Prostate gland (tissue), 2 donors: Measurements from ENCODE around the gene BBS9. TPM values are rescaled to one million over a fixed set of nuclear protein-coding genes. Genes with fewer than 3 reads are reported as not detected.
A peak's percentile ranks its signal among the peaks of the same experiment; 100 is the strongest.

Source experiments
- DNase-seq: peaks from one replicate; pipeline ENCODE4 v3.0.0-alpha.2; 2019; ENCODE audit warnings: low spot score
- H3K27ac ChIP-seq, 2 donors: fragments of 200-600 bp; sonication (generic); 2 replicates each; pipeline ENCODE4 v1.5.1; 2017 to 2019
- H3K27me3 ChIP-seq: fragments of 200-600 bp; sonication (generic); replicated peaks from 2 replicates; pipeline ENCODE4 v1.5.1; 2019; ENCODE audit not compliant: insufficient read depth
- H3K36me3 ChIP-seq, 2 donors: fragments of 200-600 bp; sonication (generic); 1 replicate in 1 of 2; 2 replicates in 1 of 2; pipeline versions ENCODE4 v1.5.1 to v1.8.1; 2017 to 2019
- H3K4me1 ChIP-seq: fragments of 200-600 bp; sonication (generic); replicated peaks from 2 replicates; pipeline ENCODE4 v1.5.1; 2019
- H3K4me3 ChIP-seq, 2 donors: fragments of 200-600 bp; sonication (generic); 2 replicates each; pipeline ENCODE4 v1.5.1; 2017 to 2019
- H3K9me3 ChIP-seq: fragments of 200-600 bp; sonication (generic); 2 replicates; pipeline ENCODE4 v1.5.1; 2017
- POLR2A ChIP-seq: fragments of 450-650 bp; IDR thresholded peaks from one replicate; pipeline ENCODE4 v1.6.1; 2016; ENCODE audit warnings: antibody characterized with exemption, mild to moderate bottlenecking
- POLR2AphosphoS5 ChIP-seq: sonication (generic); formaldehyde crosslinking; IDR thresholded peaks from one replicate; pipeline ENCODE4 v1.6.1; 2017; ENCODE audit warnings: antibody characterized with exemption
- WGBS: methylation state at CpG from one replicate; pipeline ENCODE4 v1.1.5; 2018; 5-methylcytosine and 5-hydroxymethylcytosine counted together
- intact Hi-C: fragments of 100-400 bp; cut with DNase I; formaldehyde crosslinking; loops from one replicate; pipeline ENCODE4 v1.14.2; 2022
- total RNA-seq, 2 donors: library from RNA; depleted of rRNA; stranded (reverse); fragments of >200 nt; gene quantifications; one replicate each; pipeline ENCODE4 v1.1.0, GENCODE V29; 2016
- TF ChIP-seq, protein P1 (sequence below), 4 experiments: fragments of 200-600 bp in 2 of 4; fragments of 450-650 bp in 2 of 4; sonication (generic) in 2 of 4; IDR thresholded peaks; 1 replicate in 3 of 4; 2 replicates in 1 of 4; pipeline ENCODE4 v1.5.1; 2016 to 2019; ENCODE audit warnings: antibody characterized with exemption in 4 of 4, mild to moderate bottlenecking in 2 of 4, moderate library complexity in 2 of 4

The BBS9 gene
- total RNA-seq, 2 donors from 2014 or later, result 19.6 to 36.8 TPM

DNA sequence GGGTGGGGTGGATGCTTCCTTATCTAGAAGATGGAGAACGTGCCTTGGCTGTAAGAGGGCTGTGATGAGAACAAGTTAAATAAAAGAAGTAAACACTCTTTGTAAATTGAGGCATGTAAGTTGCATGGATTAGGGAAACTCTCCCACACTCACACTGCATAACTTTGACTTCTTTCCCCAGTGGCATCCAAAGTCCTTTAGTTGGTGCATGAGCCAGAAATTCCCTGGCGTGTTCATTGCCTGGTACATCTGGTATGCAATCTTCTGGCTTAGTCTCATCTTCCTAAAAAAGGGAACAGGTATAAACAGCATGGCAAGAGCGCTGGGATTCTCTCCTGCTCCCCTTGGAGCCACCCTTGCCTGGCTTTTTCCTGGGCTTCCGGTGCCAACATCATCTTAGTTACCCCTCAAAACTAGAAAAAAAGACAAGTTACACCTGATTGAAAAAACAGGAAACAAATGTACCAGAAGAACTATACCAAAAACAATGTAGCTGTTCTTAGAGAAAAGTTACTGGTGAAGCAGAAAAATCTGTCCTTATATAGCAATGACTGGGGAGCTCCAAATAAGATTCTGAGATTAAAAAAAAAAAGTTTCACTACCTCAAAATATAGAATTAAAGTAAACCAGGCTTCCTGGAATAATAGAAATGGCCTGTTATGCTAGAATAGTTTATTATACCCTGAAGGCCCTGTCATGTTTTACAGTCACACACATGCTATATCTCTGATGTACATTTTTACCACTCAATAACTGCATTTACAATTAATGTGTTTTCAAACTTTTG is 30.0 kb upstream of the BBS9 start:
- no peak for TF ChIP-seq POLR2A
- DNase-seq, result no peak
- Histone ChIP-seq H3K36me3 (peaks cover 0 to 10% of the 10 kb centered on the region in 2 donors), H3K4me1 (no peaks in the 10 kb centered on the region), H3K4me3 (no peak overlapping the region), H3K27me3 (no peaks in the 10 kb centered on the region), H3K9me3 (no peaks in the 10 kb centered on the region), H3K27ac (no peak overlapping the region)
- intact Hi-C loops, result no loop called here
- 81% methylated on average over 4 of the region's 4 CpGs for WGBS

DNA sequence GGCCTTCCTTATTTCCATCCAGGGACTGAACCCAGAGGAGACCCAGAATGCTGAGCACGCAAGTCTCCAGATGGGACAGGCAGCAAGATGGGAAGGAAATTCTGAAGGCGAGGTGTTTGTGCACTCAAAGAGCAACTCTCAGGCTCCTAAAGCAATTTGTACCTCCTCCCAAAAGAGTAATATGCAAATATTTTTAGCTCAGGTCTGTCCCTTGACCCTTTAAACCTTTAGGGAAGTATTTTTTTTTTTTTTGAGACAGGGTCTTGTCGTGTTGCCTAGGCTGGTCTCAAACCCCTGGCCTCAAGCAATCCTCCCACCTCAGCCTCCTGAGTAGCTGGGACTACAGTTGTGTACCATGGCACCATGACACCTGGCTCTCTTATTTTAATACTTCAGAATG is 28.6 kb upstream of the BBS9 start:
- Histone ChIP-seq H3K27me3 (no peaks in the 10 kb centered on the region), H3K9me3 (no peaks in the 10 kb centered on the region), H3K4me1 (no peaks in the 10 kb centered on the region), H3K36me3 (peaks cover 0 to 10% of the 10 kb centered on the region in 2 donors), H3K4me3 (no peak overlapping the region), H3K27ac (no peak overlapping the region)
- no peak for DNase-seq
- intact Hi-C loops, result no loop called here
- TF ChIP-seq, protein P1, sequence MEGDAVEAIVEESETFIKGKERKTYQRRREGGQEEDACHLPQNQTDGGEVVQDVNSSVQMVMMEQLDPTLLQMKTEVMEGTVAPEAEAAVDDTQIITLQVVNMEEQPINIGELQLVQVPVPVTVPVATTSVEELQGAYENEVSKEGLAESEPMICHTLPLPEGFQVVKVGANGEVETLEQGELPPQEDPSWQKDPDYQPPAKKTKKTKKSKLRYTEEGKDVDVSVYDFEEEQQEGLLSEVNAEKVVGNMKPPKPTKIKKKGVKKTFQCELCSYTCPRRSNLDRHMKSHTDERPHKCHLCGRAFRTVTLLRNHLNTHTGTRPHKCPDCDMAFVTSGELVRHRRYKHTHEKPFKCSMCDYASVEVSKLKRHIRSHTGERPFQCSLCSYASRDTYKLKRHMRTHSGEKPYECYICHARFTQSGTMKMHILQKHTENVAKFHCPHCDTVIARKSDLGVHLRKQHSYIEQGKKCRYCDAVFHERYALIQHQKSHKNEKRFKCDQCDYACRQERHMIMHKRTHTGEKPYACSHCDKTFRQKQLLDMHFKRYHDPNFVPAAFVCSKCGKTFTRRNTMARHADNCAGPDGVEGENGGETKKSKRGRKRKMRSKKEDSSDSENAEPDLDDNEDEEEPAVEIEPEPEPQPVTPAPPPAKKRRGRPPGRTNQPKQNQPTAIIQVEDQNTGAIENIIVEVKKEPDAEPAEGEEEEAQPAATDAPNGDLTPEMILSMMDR (IDR thresholded peaks at IDR 0.05), result no peak
- TF ChIP-seq POLR2A, result no peak
- no peak for TF ChIP-seq POLR2AphosphoS5
- 91% methylated on average over 3 of the region's 3 CpGs for WGBS

DNA sequence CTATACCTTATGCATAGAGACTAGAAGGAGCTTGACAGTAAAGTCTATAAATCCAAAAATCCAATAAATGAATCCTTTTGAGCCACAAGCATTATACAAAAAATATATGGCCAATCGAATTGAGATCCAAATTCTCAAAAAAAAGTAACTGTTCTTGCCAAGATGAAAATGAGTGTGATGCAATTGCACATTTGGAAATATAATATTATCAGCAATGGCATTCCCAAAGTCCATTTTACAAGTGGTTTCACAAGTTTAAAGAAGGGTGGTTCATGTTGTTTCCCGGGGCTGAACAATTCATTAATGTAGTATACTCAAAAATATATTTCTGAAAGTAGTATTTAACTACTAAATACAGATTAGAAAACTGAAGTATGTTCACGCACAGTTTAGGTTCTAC is 27.5 kb upstream of the BBS9 start:
- TF ChIP-seq POLR2AphosphoS5 (no peak), POLR2A (no peak)
- TF ChIP-seq, protein P1 (IDR thresholded peaks at IDR 0.05), result no peak
- no peak for DNase-seq
- intact Hi-C loops, result no loop called here
- Histone ChIP-seq H3K9me3 (no peaks in the 10 kb centered on the region), H3K36me3 (peaks cover 0 to 10% of the 10 kb centered on the region in 2 donors), H3K4me3 (no peak overlapping the region), H3K27ac (no peak overlapping the region), H3K27me3 (no peaks in the 10 kb centered on the region), H3K4me1 (peaks cover under 1% of the 10 kb centered on the region)
- WGBS, result 87% methylated on average over 3 of the region's 3 CpGs

DNA sequence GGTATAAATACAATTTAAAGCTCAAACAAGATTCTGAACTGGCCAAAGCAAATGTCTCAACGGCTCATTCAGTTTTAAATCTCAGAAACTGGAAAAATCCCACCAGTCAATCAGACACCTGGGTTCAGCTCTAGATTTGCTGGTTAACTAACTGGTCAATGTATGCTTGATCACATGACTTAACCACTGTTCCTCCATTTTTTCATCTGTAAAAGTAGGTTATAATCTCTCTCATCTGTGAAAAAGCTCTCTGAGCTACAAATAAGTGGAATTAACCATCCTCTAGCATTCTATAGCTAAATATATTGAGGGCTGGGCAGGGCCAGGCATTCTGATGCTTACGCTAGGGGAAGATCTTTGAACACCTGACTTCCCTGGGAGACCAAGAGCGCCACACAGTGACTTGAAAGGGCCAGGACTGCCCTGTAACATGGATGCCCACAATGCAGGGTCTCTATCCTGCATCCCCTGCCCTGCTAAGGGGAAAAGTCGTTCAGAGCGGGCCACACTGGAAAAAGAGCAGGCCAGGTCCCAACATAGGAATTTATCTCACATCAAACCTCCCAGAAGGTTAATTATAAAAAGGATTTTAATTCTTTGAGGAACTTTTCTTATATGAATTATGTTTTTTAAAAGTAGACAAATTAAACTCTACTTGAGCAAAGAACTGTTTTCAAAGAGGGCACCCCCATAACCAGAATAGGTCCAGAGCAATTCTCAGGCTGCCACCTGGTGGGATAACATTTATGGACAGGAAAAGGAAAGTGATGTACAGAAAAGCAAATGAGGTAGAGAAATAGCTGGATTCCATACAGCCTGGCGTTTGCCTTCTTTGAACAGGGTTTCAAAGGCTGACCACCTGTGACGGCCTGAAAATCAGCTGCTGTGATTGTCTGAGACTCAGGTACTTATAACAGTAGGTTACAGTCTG is 22.0 kb upstream of the BBS9 start:
- H3K36me3 ChIP-seq, result peaks cover 0 to 3% of the 10 kb centered on the region in 2 donors
- TF ChIP-seq, protein P1 (IDR thresholded peaks at IDR 0.05), result peak in 3 of 4 experiments; percentile 17 to 28 (median 27)
- TF ChIP-seq POLR2AphosphoS5 (no peak), POLR2A (no peak)
- intact Hi-C loops, result loop anchor here (2.0 to 5.0 kb wide), 3 partner anchors 45 to 307 kb away; partner anchors contain the start of gene NT5C3A
- no peak for DNase-seq
- no peaks in the 10 kb centered on the region for H3K27me3 ChIP-seq
- no peak overlapping the region for H3K4me3 ChIP-seq
- H3K4me1 ChIP-seq, result peaks cover 5% of the 10 kb centered on the region
- no peak overlapping the region for H3K27ac ChIP-seq
- H3K9me3 ChIP-seq, result no peaks in the 10 kb centered on the region
- WGBS, result 42% methylated on average over 7 of the region's 7 CpGs

DNA sequence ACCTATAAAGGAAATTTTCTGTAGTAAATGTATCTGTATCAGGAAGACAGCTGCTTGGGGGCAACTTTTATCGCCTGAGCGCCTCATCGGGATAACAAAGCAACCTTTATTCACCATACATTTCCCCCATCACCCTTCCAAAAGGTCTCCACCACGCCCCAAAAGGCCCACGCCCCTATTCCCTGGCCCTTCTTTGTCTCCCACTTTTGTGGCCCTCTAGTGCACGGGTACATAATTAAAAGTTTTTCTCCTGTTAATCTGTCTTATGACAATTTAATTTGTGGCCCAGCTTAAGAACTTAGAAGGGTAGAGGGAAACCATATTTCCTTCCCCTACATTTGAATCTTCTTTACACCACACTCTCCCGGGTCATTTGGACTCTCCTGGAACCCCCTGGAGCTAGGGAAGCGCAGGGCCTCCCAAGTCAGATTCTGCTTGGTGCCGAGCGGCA is 20.8 kb upstream of the BBS9 start:
- H3K9me3 ChIP-seq, result no peaks in the 10 kb centered on the region
- peak overlapping the region; percentile 97 to 99 for H3K4me3 ChIP-seq
- TF ChIP-seq, protein P1 (IDR thresholded peaks at IDR 0.05), result no peak
- no peak for TF ChIP-seq POLR2A
- TF ChIP-seq POLR2AphosphoS5, result no peak
- H3K27me3 ChIP-seq, result no peaks in the 10 kb centered on the region
- intact Hi-C loops, result loop anchor here (5.0 kb wide), 2 partner anchors 46 to 261 kb away; partner anchors contain the start of gene NT5C3A
- H3K27ac ChIP-seq, result peak overlapping the region; percentile 65 to 73
- 1% methylated on average over 10 of the region's 10 CpGs for WGBS
- peaks cover 5% of the 10 kb centered on the region for H3K4me1 ChIP-seq
- H3K36me3 ChIP-seq, result no peaks in the 10 kb centered on the region
- DNase-seq, result no peak
